Natural killer cell (primary cell): ENCODE results near the gene PHIP. TPM values are rescaled to one million over a fixed set of nuclear protein-coding genes. Genes with fewer than 3 reads are reported as not detected.
"Not testable (repeated sequence)": the region's sequence is repeated elsewhere in the genome, so short reads cannot be mapped to it uniquely, and the experiment has no call there.

Experiments
- ATAC-seq, 3 donors: fragments of 150-1000 bp in 2 of 3; fragments of 200-7000 bp in 1 of 3; cut with Tn5 transposase; 1 replicate in 1 of 3; 2 replicates in 2 of 3; pipeline ENCODE4 v1.10.0; 2021; ENCODE audit warnings: mild to moderate bottlenecking in 2 of 3, moderate library complexity in 2 of 3
- DNase-seq, 2 donors: peaks; one replicate each; pipeline versions ENCODE4 v3.0.0 to v3.0.0-alpha.2; 2013 to 2021; ENCODE audit warnings: mixed read lengths in 1 of 2
- H3K27ac ChIP-seq: one replicate; pipeline ENCODE4 v1.5.1; 2013; ENCODE audit warnings: mild to moderate bottlenecking, low read length
- H3K27me3 ChIP-seq: one replicate; pipeline ENCODE4 v1.6.1; 2013; ENCODE audit warnings: low read length; ENCODE audit not compliant: control insufficient read depth, insufficient read depth
- H3K36me3 ChIP-seq: one replicate; pipeline ENCODE4 v1.6.1; 2013; ENCODE audit warnings: low read length; ENCODE audit not compliant: control insufficient read depth, insufficient read depth
- H3K4me1 ChIP-seq: one replicate; pipeline ENCODE4 v1.6.1; 2013; ENCODE audit warnings: low read length; ENCODE audit not compliant: control insufficient read depth, insufficient read depth
- H3K4me3 ChIP-seq: one replicate; pipeline ENCODE4 v1.5.1; 2013; ENCODE audit warnings: low read length
- H3K9me3 ChIP-seq: one replicate; pipeline ENCODE4 v1.6.1; 2013; ENCODE audit warnings: low read length; ENCODE audit not compliant: control insufficient read depth, insufficient read depth
- H3K27ac Mint-ChIP-seq, 2 donors: one replicate each; pipeline ENCODE4 v1.8.0; 2022; ENCODE audit warnings: mild to moderate bottlenecking in 2 of 2, mixed read lengths in 2 of 2, moderate library complexity in 1 of 2
- H3K27me3 Mint-ChIP-seq, 2 donors: one replicate each; pipeline ENCODE4 v1.8.0; 2022; ENCODE audit warnings: low read depth in 2 of 2, mixed read lengths in 2 of 2
- H3K36me3 Mint-ChIP-seq: one replicate; pipeline ENCODE4 v1.8.0; 2022; ENCODE audit warnings: mixed read lengths
- H3K4me1 Mint-ChIP-seq, 2 donors: one replicate each; pipeline ENCODE4 v1.8.0; 2022; ENCODE audit warnings: mixed read lengths in 2 of 2
- H3K4me3 Mint-ChIP-seq: one replicate; pipeline ENCODE4 v1.8.0; 2022; ENCODE audit warnings: mild to moderate bottlenecking, moderate library complexity, mixed read lengths
- H3K9me3 Mint-ChIP-seq, 2 donors: one replicate each; pipeline ENCODE4 v1.8.0; 2022; ENCODE audit warnings: mixed read lengths in 2 of 2
- CTCF ChIP-seq: fragments of 200-600 bp; IDR thresholded peaks from one replicate; pipeline ENCODE4 v1.8.0; 2022; ENCODE audit warnings: antibody characterized with exemption
- WGBS: methylation state at CpG from one replicate; pipeline ENCODE4 v1.1.7; 2013; ENCODE audit warnings: missing lambda C conversion rate; ENCODE audit not compliant: insufficient coverage; 5-methylcytosine and 5-hydroxymethylcytosine counted together
- intact Hi-C: fragments of 100-400 bp; cut with micrococcal nuclease; formaldehyde crosslinking; loops from one replicate; pipeline ENCODE4 v1.14.2; 2022
- total RNA-seq, 4 donors: library from RNA; stranded (reverse); fragments of 120-200 nt in 1 of 4; gene quantifications; one replicate each; pipeline versions ENCODE4 v1.2.3 to v1.2.4, GENCODE V29; 2013 to 2022

Gene PHIP
- total RNA-seq, 3 donors from 2014 or later (not counting 1 experiment from before 2014, with no cell fraction given): 38.5 to 45.6 (median 42.5) TPM

- H3K27me3 ChIP-seq: peaks cover 3% of the 10 kb centered on the region
- H3K27ac ChIP-seq: no peak overlapping the region
- no peak for TF ChIP-seq CTCF
- Mint-ChIP-seq H3K4me3 (no peak overlapping the region), H3K27me3 (peaks cover 14 to 41% of the 10 kb centered on the region in 2 donors), H3K9me3 (no peaks in the 10 kb centered on the region), H3K4me1 (no peaks in the 10 kb centered on the region), H3K27ac (no peak overlapping the region), H3K36me3 (no peaks in the 10 kb centered on the region)
- 83% methylated on average over 2 of the region's 2 CpGs for WGBS
- H3K4me1 ChIP-seq: no peaks in the 10 kb centered on the region
- H3K9me3 ChIP-seq: no peaks in the 10 kb centered on the region
- no peak overlapping the region for H3K4me3 ChIP-seq
- intact Hi-C loops: no loop called here
- no peaks in the 10 kb centered on the region for H3K36me3 ChIP-seq
- ATAC-seq: no peak
- DNase-seq: no peak
Measured at GRCh38 chr6:79100304-79100703, 22.2 kb upstream of the PHIP start.

- H3K36me3 Mint-ChIP-seq: no peaks in the 10 kb centered on the region
- DNase-seq (no peak), ATAC-seq (no peak)
- H3K9me3 Mint-ChIP-seq: no peaks in the 10 kb centered on the region
- H3K27ac Mint-ChIP-seq: no peak overlapping the region
- H3K4me1 ChIP-seq: no peaks in the 10 kb centered on the region
- no peak overlapping the region for H3K4me3 ChIP-seq
- H3K27me3 Mint-ChIP-seq: peaks cover 17 to 42% of the 10 kb centered on the region in 2 donors
- intact Hi-C loops: no loop called here
- no peaks in the 10 kb centered on the region for H3K9me3 ChIP-seq
- no peak overlapping the region for H3K27ac ChIP-seq
- H3K4me3 Mint-ChIP-seq: no peak overlapping the region
- H3K27me3 ChIP-seq: peaks cover 2% of the 10 kb centered on the region
- no peaks in the 10 kb centered on the region for H3K36me3 ChIP-seq
- TF ChIP-seq CTCF: no peak
- H3K4me1 Mint-ChIP-seq: no peaks in the 10 kb centered on the region
Measured at GRCh38 chr6:79094938-79095337, 16.9 kb upstream of the PHIP start.

- peaks cover 28 to 41% of the 10 kb centered on the region in 2 donors for H3K27me3 Mint-ChIP-seq
- DNase-seq, H3K27me3 ChIP-seq: not testable (repeated sequence)
Measured at GRCh38 chr6:79091801-79092200, 13.7 kb upstream of the PHIP start.

GRCh38 chr6:79089552-79090404 lies 11.7 kb upstream of the PHIP start:
- no peak overlapping the region for H3K27ac ChIP-seq
- no peaks in the 10 kb centered on the region for H3K9me3 ChIP-seq
- no peak overlapping the region for H3K27ac Mint-ChIP-seq
- ATAC-seq (no peak), DNase-seq (no peak)
- no peaks in the 10 kb centered on the region for H3K36me3 ChIP-seq
- intact Hi-C loops: loop anchor here (10.0 kb wide), 1 partner anchor 445 kb away; the partner anchor contains the start of gene LCA5
- peaks cover 25 to 44% of the 10 kb centered on the region in 2 donors for H3K27me3 Mint-ChIP-seq
- H3K9me3 Mint-ChIP-seq: no peaks in the 10 kb centered on the region
- no peak for TF ChIP-seq CTCF
- no peaks in the 10 kb centered on the region for H3K4me1 Mint-ChIP-seq
- H3K4me1 ChIP-seq: no peaks in the 10 kb centered on the region
- H3K27me3 ChIP-seq: no peaks in the 10 kb centered on the region
- no peaks in the 10 kb centered on the region for H3K36me3 Mint-ChIP-seq
- WGBS: 84% methylated on average over 2 of the region's 2 CpGs
- no peak overlapping the region for H3K4me3 Mint-ChIP-seq
- no peak overlapping the region for H3K4me3 ChIP-seq

More at GRCh38 chr6:79091801-79092200, 13.7 kb upstream of the PHIP start:
- WGBS: 92% methylated on average over 3 of the region's 5 CpGs
- ATAC-seq, H3K4me3 Mint-ChIP-seq, H3K9me3 Mint-ChIP-seq, H3K9me3 ChIP-seq, H3K4me1 Mint-ChIP-seq, H3K27ac Mint-ChIP-seq, H3K36me3 Mint-ChIP-seq, H3K4me3 ChIP-seq, H3K4me1 ChIP-seq, H3K36me3 ChIP-seq, H3K27ac ChIP-seq, intact Hi-C loops: not testable (repeated sequence)
